Breast epithelium (tissue), 4 donors: ENCODE measurements around the gene STXBP5. TPM values are rescaled to one million over a fixed set of nuclear protein-coding genes. Genes with fewer than 3 reads are reported as not detected.

Experiments used
- DNase-seq, 2 donors: peaks; one replicate each; pipeline ENCODE4 v3.0.0-alpha.2; 2019; ENCODE audit warnings: low spot score in 2 of 2
- H3K27ac ChIP-seq, 2 donors: fragments of 200-600 bp; sonication (generic) in 1 of 2; one replicate each; pipeline ENCODE4 v1.5.1; 2016 to 2019; ENCODE audit warnings: mild to moderate bottlenecking in 1 of 2
- H3K27me3 ChIP-seq, 2 donors: fragments of 200-600 bp; sonication (generic) in 1 of 2; one replicate each; pipeline versions ENCODE4 v1.5.1 to v1.6.0; 2017 to 2019; ENCODE audit warnings: control low read depth in 1 of 2, mild to moderate bottlenecking in 1 of 2
- H3K36me3 ChIP-seq: fragments of 200-600 bp; one replicate; pipeline ENCODE4 v1.5.1; 2019
- H3K4me1 ChIP-seq, 2 donors: fragments of 200-600 bp; sonication (generic); one replicate each; pipeline ENCODE4 v1.5.1; 2016 to 2019; ENCODE audit warnings: control low read depth in 1 of 2
- H3K4me3 ChIP-seq, 3 donors: fragments of 200-600 bp; sonication (generic); 1 replicate in 2 of 3; 2 replicates in 1 of 3; pipeline ENCODE4 v1.5.1; 2016 to 2019; ENCODE audit warnings: mild to moderate bottlenecking in 3 of 3, moderate library complexity in 2 of 3
- H3K9me3 ChIP-seq, 2 donors: fragments of 200-600 bp; sonication (generic) in 1 of 2; one replicate each; pipeline ENCODE4 v1.5.1; 2016 to 2019; ENCODE audit warnings: control low read depth in 1 of 2
- POLR2A ChIP-seq: fragments of 450-650 bp; IDR thresholded peaks from one replicate; pipeline ENCODE4 v1.6.1; 2016; ENCODE audit warnings: antibody characterized with exemption, mild to moderate bottlenecking, moderate library complexity
- POLR2AphosphoS5 ChIP-seq, 3 donors: sonication (generic); formaldehyde crosslinking; IDR thresholded peaks; one replicate each; pipeline ENCODE4 v1.6.1; 2017; ENCODE audit warnings: antibody characterized with exemption in 3 of 3
- intact Hi-C: fragments of 100-400 bp; cut with DNase I; formaldehyde crosslinking; loops from one replicate; pipeline ENCODE4 v1.15.1; 2023; ENCODE audit warnings: low total_unique reads
- total RNA-seq, 3 donors: library from RNA; depleted of rRNA; stranded (reverse); fragments of >200 nt; gene quantifications; one replicate each; pipeline ENCODE4 v1.1.0, GENCODE V29; 2016
- TF ChIP-seq, protein P1 (sequence below), 3 donors: fragments of 450-650 bp; IDR thresholded peaks; one replicate each; pipeline ENCODE4 v1.5.1; 2016 to 2017; ENCODE audit warnings: antibody characterized with exemption in 3 of 3, mild to moderate bottlenecking in 3 of 3, moderate library complexity in 3 of 3

Gene STXBP5
- total RNA-seq, 3 donors from 2014 or later = 21.3 to 43.6 (median 26.9) TPM

GRCh38 chr6:147283460-147283859 is 79.2 kb downstream of the STXBP5 start:
- H3K4me3 ChIP-seq = no peak overlapping the region
- no peaks in the 10 kb centered on the region for H3K9me3 ChIP-seq
- no peaks in the 10 kb centered on the region for H3K4me1 ChIP-seq
- no peak for TF ChIP-seq POLR2AphosphoS5 (IDR thresholded peaks at IDR 0.05)
- TF ChIP-seq POLR2A = no peak
- TF ChIP-seq, protein P1, sequence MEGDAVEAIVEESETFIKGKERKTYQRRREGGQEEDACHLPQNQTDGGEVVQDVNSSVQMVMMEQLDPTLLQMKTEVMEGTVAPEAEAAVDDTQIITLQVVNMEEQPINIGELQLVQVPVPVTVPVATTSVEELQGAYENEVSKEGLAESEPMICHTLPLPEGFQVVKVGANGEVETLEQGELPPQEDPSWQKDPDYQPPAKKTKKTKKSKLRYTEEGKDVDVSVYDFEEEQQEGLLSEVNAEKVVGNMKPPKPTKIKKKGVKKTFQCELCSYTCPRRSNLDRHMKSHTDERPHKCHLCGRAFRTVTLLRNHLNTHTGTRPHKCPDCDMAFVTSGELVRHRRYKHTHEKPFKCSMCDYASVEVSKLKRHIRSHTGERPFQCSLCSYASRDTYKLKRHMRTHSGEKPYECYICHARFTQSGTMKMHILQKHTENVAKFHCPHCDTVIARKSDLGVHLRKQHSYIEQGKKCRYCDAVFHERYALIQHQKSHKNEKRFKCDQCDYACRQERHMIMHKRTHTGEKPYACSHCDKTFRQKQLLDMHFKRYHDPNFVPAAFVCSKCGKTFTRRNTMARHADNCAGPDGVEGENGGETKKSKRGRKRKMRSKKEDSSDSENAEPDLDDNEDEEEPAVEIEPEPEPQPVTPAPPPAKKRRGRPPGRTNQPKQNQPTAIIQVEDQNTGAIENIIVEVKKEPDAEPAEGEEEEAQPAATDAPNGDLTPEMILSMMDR (IDR thresholded peaks at IDR 0.05) = no peak
- H3K27me3 ChIP-seq = no peaks in the 10 kb centered on the region
- H3K27ac ChIP-seq = no peak overlapping the region
- no peaks in the 10 kb centered on the region for H3K36me3 ChIP-seq
- DNase-seq = no peak
- intact Hi-C loops = no loop called here

DNA sequence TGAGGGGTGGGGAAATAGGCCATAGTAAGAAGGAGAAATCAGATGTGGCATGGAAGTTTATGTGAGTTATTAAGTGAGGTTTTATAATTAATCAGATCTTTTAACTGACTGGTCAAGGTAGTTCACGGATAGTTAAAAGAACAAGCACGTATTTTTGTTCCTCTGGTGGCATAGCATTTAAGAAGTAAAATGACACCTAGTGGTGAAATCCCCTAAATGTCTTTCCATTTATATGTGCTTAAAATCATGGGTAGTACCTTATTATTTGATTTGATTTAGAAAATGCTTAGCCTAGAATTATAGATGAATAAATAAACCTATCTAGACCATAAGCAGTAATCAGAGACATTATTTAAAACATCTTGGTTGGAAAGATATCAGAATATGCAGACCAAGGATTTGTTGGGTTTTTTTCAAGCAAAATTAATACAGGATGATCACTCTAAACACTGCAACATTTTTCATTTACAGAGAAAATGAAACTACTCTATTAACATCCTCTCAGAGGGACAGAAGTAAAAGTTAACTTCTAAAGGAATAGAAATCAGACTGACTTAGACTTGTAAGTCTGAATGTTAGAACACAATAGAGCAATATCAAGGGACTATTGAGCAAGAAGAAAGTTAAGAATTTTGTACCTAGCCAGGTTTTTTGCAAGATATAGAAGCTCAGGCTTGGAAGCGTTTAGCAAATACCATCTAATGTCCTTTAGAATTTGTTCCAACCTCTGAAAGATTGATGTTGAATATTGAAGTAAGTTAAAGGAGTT is 81.1 kb downstream of the STXBP5 start:
- no peaks in the 10 kb centered on the region for H3K27me3 ChIP-seq
- no peaks in the 10 kb centered on the region for H3K9me3 ChIP-seq
- TF ChIP-seq POLR2AphosphoS5 (IDR thresholded peaks at IDR 0.05) = no peak
- TF ChIP-seq POLR2A = no peak
- TF ChIP-seq, protein P1 (IDR thresholded peaks at IDR 0.05) = peak in 2 of 3 donors; percentile 47 to 50
- H3K4me1 ChIP-seq = no peaks in the 10 kb centered on the region
- no peak for DNase-seq
- no peaks in the 10 kb centered on the region for H3K36me3 ChIP-seq
- intact Hi-C loops = no loop called here
- no peak overlapping the region for H3K4me3 ChIP-seq
- peak overlapping the region in 1 of 2 donors; percentile 57 for H3K27ac ChIP-seq

DNA sequence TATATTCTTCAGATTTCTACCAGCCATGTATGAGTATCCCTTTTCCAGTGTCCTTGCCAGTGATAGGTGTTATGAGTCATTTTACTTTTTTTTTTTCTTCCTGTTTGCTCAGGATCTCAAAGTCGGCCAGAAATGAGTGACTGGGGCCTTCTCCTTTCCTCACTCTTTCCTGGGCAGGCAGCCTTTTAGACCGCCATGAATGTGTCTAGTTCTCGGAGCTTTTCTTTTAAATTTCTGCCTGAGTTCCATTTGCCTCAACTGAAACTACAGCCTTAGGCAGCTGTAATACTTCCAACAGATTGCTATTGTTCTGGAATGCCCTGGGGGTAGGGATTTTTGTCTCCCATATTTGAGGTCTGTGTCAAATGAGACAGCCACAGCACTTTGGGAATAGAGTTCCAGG is 83.7 kb downstream of the STXBP5 start:
- H3K27me3 ChIP-seq = no peaks in the 10 kb centered on the region
- H3K27ac ChIP-seq = peak overlapping the region in 1 of 2 donors; percentile 0
- no peak for DNase-seq
- no peak overlapping the region for H3K4me3 ChIP-seq
- no peaks in the 10 kb centered on the region for H3K9me3 ChIP-seq
- H3K4me1 ChIP-seq = no peaks in the 10 kb centered on the region
- no peak for TF ChIP-seq POLR2AphosphoS5 (IDR thresholded peaks at IDR 0.05)
- no peak for TF ChIP-seq POLR2A
- TF ChIP-seq, protein P1 (IDR thresholded peaks at IDR 0.05) = no peak
- intact Hi-C loops = no loop called here
- H3K36me3 ChIP-seq = no peaks in the 10 kb centered on the region

- Histone ChIP-seq H3K27me3 (no peaks in the 10 kb centered on the region), H3K27ac (no peak overlapping the region), H3K4me3 (no peak overlapping the region), H3K4me1 (no peaks in the 10 kb centered on the region), H3K9me3 (peaks cover 3 to 9% of the 10 kb centered on the region in 2 donors), H3K36me3 (peaks cover 4% of the 10 kb centered on the region)
- DNase-seq = no peak
- intact Hi-C loops = no loop called here
- TF ChIP-seq POLR2A (no peak), POLR2AphosphoS5 (IDR thresholded peaks at IDR 0.05) (no peak)
Measured at GRCh38 chr6:147297124-147297523, 92.9 kb downstream of the STXBP5 start.

GRCh38 chr6:147297663-147298316 is 93.6 kb downstream of the STXBP5 start:
- no peak for DNase-seq
- H3K27ac ChIP-seq = no peak overlapping the region
- TF ChIP-seq POLR2AphosphoS5 (IDR thresholded peaks at IDR 0.05) (no peak), POLR2A (no peak)
- TF ChIP-seq, protein P1 (IDR thresholded peaks at IDR 0.05) = no peak
- peaks cover 5% of the 10 kb centered on the region for H3K36me3 ChIP-seq
- H3K4me1 ChIP-seq = no peaks in the 10 kb centered on the region
- no peaks in the 10 kb centered on the region for H3K27me3 ChIP-seq
- intact Hi-C loops = no loop called here
- peaks cover 3 to 9% of the 10 kb centered on the region in 2 donors for H3K9me3 ChIP-seq
- H3K4me3 ChIP-seq = no peak overlapping the region
